GM19324 (cell line): ENCODE results near the gene NEU4.
"Not testable (repeated sequence)": the region's sequence is repeated elsewhere in the genome, so short reads cannot be mapped to it uniquely, and the experiment has no call there.

Source experiments
- ATAC-seq: cut with Tn5 transposase; IDR thresholded peaks from one replicate; pipeline ENCODE4 v1.9.1; 2021; ENCODE audit warnings: mild to moderate bottlenecking, moderate library complexity; ENCODE audit not compliant: unreplicated experiment, low FRiP score

Gene NEU4

DNA sequence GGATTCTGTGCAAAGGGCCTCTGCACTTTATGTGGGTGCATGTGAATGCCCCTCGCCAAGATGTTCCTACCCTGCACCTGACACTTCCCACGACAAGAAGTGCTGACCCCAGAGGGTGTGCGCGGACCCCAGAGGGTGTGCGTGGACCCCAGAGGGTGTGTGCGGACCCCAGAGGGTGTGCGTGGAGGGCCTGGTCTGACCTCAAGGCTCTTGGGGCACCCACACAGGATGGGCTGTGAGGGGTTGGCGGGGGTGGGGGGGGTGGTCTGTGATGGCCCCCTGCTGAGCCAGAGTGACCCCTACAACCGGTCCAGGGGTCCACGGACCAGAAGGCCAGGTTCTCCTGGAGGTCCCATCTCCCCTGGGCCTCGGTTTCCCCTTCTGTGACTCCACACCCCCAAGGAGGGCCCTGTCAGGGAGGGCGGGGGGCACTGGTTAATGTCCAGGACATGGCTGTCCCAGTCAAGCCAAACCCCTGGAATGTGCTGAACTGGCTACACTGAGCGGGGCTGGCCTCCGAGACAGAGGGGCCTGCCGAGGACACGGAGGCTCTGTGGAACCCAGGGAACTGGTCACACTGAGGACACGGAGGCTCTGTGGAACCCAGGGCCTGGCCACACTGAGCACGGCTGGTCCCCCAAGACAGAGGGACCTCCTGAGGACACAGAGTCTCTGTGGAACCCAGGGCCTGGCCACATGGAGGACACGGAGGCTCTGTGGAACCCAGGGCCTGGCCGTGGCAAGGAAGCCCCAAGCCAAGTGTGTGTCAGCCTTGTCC, 3.1 kb downstream of the NEU4 start:
- ATAC-seq, result no peak

- no peak for ATAC-seq
Observed at GRCh38 chr2:241812730-241813643, 4.0 kb downstream of the NEU4 start.

GRCh38 chr2:241813644-241814392, 4.8 kb downstream of the NEU4 start:
- ATAC-seq, result no peak

DNA sequence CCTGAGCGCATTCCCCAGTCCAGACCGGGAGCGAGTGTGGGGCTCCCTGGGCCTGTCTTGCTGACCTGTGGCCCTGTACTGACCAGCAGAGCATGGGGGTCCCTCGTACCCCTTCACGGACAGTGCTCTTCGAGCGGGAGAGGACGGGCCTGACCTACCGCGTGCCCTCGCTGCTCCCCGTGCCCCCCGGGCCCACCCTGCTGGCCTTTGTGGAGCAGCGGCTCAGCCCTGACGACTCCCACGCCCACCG, 5.3 kb downstream of the NEU4 start:
- no peak for ATAC-seq

DNA sequence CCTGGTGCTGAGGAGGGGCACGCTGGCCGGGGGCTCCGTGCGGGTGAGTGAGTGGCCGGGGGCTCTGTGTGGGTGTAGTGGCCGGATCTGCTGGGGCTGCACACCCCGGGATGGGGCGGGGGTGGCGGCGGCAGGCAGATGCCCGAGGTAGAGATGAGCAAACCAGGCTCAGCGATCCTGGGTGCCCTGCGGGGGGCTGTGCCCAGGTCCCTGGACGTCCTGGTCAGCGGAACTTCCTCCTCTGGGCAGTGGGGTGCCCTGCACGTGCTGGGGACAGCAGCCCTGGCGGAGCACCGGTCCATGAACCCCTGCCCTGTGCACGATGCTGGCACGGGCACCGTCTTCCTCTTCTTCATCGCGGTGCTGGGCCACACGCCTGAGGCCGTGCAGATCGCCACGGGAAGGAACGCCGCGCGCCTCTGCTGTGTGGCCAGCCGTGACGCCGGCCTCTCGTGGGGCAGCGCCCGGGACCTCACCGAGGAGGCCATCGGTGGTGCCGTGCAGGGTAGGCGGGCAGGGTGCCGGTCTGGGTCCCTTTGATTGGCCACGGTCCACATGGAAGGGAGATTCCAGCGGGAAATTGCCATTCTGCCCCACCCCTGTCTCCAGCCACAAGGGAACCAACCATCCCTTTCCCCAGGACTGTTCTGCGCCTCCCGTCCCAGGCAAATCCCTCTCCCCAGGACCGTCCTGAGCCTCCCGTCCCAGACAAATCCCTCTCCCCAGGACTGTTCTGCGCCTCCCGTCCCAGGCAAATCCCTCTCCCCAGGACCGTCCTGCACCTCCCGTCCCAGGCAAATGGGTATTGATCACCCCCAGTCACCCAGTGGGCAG, 5.9 kb downstream of the NEU4 start:
- ATAC-seq, result no peak

DNA sequence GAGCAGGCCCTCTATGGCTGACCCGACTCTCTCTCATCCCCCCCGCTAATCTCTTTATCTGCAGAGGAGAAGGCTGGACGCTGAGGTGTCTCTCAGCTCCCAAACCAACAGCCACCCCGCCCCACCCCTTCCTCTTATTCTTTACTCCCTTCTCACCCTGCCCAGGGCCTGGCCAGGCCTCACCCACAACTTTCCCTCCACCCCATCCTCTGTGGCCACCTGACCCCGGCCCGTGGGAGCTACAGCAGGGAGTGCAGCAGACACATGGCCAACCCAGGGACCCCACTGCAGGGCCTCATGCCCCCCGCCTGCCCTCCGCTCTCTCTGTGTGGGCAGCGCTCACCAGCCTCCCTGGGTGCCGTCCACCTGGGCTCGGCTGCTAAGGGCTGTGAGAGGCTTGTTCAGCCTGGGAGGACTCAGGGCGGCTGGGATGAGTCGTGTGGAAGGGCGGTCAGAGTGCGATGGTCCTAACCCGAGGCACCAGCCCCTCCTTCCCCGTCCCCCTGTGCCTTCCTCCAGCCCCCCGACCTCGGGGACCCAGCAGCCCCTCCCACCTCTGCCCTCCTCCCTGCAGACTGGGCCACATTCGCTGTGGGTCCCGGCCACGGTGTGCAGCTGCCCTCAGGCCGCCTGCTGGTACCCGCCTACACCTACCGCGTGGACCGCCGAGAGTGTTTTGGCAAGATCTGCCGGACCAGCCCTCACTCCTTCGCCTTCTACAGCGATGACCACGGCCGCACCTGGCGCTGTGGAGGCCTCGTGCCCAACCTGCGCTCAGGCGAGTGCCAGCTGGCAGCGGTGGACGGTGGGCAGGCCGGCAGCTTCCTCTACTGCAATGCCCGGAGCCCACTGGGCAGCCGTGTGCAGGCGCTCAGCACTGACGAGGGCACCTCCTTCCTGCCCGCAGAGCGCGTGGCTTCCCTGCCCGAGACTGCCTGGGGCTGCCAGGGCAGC, 6.8 kb downstream of the NEU4 start:
- ATAC-seq, result no peak

- ATAC-seq, result no peak
Observed at GRCh38 chr2:241816431-241817121, 7.6 kb downstream of the NEU4 start.

- ATAC-seq, result no peak
Observed at GRCh38 chr2:241817126-241817820, 8.3 kb downstream of the NEU4 start.

DNA sequence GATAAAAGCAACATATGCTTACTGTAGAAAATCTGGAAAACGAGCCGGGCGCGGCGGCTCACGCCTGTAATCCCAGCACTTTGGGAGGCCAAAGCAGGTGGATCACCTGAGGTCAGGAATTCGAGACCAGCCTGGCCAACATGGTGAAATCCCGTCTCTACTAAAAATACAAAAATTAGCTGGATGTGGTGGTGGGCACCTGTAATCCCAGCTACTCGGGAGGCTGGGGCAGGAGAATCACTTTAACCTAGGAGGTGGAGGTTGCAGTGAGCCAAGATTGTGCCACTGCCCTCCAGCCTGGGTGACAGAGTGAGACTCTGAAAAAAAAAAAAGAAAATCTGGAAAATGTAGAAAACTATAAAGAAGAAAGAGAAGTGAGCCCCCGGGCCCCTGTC, 8.8 kb downstream of the NEU4 start:
- ATAC-seq, result not testable (repeated sequence)

- no peak for ATAC-seq
Observed at GRCh38 chr2:241818229-241818942, 9.4 kb downstream of the NEU4 start.

DNA sequence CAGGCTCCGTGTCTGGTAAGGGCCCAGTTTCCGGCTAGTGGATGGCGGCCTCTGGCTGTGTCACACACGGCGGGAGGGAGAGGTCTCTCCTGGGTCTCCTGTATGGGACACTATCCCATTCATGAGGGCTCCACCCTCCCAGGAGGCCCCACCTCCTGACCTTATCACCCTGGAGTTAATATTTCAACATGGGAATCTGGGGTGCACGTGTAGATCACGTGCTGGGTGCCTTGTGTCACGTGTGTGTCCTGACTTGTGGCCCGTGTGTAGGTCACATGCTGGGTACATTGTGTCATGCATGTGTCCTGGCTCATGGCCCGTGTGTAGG, 9.9 kb downstream of the NEU4 start:
- no peak for ATAC-seq

DNA sequence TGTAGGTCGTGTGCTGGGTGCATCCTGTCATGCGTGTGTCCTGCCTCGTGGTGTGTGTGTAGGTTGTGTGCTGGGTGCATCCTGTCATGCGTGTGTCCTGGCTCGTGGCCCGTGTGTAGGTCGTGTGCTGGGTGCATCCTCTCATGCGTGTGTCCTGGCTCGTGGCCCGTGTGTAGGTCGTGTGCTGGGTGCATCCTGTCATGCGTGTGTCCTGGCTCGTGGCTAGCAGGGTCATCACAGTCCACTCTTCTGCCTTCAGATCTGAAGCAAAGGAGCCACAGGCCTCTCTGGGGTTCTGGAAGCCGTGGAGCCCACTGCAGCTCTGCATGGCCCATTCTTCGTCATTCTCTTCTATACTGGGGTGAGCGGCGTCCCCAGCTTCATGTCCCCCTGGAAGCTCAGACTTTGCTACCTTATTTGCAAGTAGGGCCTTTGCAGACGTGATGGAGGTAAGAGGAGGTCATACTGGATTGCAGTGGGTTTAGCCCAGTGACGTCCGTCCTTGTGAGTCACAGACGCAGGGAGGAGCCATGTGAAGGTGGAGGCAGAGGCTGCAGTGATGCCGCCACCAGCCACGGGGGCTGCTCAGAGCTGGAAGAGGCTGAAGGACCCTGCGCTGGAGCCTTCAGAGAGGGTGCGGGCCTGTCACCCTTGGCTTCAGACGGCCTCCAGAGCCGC, 11.1 kb downstream of the NEU4 start:
- ATAC-seq, result not testable (repeated sequence)

GRCh38 chr2:241820625-241821384, 11.8 kb downstream of the NEU4 start:
- ATAC-seq, result no peak

GRCh38 chr2:241821460-241822263, 12.7 kb downstream of the NEU4 start:
- no peak for ATAC-seq

DNA sequence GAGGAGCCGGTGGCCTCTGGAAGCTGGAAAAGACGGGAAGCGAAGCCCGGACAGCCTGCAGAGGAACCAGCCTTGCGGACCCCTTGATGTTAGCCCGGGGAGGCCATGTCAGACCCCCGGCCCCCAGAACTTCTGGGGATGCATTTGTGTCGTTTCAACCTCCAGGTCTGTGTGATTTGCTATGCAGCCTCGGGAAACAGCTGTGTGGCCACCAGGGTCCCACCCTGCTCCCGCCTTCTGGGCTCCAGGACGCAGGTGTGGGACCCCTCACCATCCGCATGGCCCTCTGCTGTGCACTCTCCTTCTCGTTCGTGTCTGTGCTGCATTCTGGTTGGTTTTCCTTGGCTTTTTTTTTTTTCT, 13.3 kb downstream of the NEU4 start:
- ATAC-seq, result no peak
